T-helper 1 cell treated with Interleukin-12 subunit alpha and Interleukin-12 subunit beta and Interleukin-4 antibody, amounts not matched to agents 30 ng/mL and 1 ng/mL, for 36 hours (primary cell): Measurements from ENCODE around the gene COQ2. TPM values are rescaled to one million over a fixed set of nuclear protein-coding genes. Genes with fewer than 3 reads are reported as not detected.
"Not testable (repeated sequence)": the region's sequence is repeated elsewhere in the genome, so short reads cannot be mapped to it uniquely, and the experiment has no call there.

ENCODE experiments used
- intact Hi-C: fragments of 100-400 bp; cut with micrococcal nuclease; formaldehyde crosslinking; loops from one replicate; pipeline ENCODE4 v1.15.1; 2024
- total RNA-seq: library from RNA; stranded (reverse); gene quantifications from 2 replicates; pipeline ENCODE4 v1.2.3, GENCODE V29; 2022

COQ2 gene
- total RNA-seq, 1 donor from 2014 or later, result 10.9 TPM

GRCh38 chr4:83250687-83251446 lies 33.7 kb downstream of the COQ2 start:
- intact Hi-C loops, result no loop called here

GRCh38 chr4:83248486-83248885 lies 36.1 kb downstream of the COQ2 start:
- intact Hi-C loops, result no loop called here

GRCh38 chr4:83247415-83248357 lies 36.9 kb downstream of the COQ2 start:
- intact Hi-C loops, result no loop called here

GRCh38 chr4:83241132-83241531 lies 43.5 kb downstream of the COQ2 start:
- intact Hi-C loops, result no loop called here

- intact Hi-C loops, result loop anchor here (1.0 kb wide), 1 partner anchor 14 kb away; no protein-coding TSS in a partner anchor
Observed at GRCh38 chr4:83240379-83240875, 44.2 kb downstream of the COQ2 start.

GRCh38 chr4:83238393-83239248 lies 46.0 kb downstream of the COQ2 start:
- intact Hi-C loops, result no loop called here

- intact Hi-C loops, result no loop called here
Observed at GRCh38 chr4:83237591-83237990, 47.0 kb downstream of the COQ2 start.

GRCh38 chr4:83235645-83236133 lies 48.9 kb downstream of the COQ2 start:
- intact Hi-C loops, result loop anchor here (1.0 kb wide), 10 partner anchors 8 to 330 kb away; partner anchors contain the start of genes COPS4, COQ2 and PLAC8

GRCh38 chr4:83234902-83235644 lies 49.5 kb downstream of the COQ2 start:
- intact Hi-C loops, result loop anchor here (1.0 kb wide), 9 partner anchors 8 to 330 kb away; partner anchors contain the start of genes COPS4 and COQ2

- intact Hi-C loops, result not testable (repeated sequence)
Observed at GRCh38 chr4:83234387-83234786, 50.2 kb downstream of the COQ2 start.

- intact Hi-C loops, result no loop called here
Observed at GRCh38 chr4:83232082-83232481, 52.5 kb downstream of the COQ2 start.

GRCh38 chr4:83231620-83232076 lies 53.0 kb downstream of the COQ2 start:
- intact Hi-C loops, result loop anchor here (1.0 kb wide), 4 partner anchors 12 to 121 kb away; partner anchors contain the start of gene PLAC8

GRCh38 chr4:83230928-83231327 lies 53.7 kb downstream of the COQ2 start:
- intact Hi-C loops, result loop anchor here (1.0 kb wide), 4 partner anchors 12 to 121 kb away; partner anchors contain the start of gene PLAC8

- intact Hi-C loops, result no loop called here
Observed at GRCh38 chr4:83229791-83230190, 54.8 kb downstream of the COQ2 start.

GRCh38 chr4:83228231-83228630 lies 56.4 kb downstream of the COQ2 start:
- intact Hi-C loops, result no loop called here

GRCh38 chr4:83224502-83225197 lies 59.9 kb downstream of the COQ2 start:
- intact Hi-C loops, result no loop called here

- intact Hi-C loops, result no loop called here
Observed at GRCh38 chr4:83223781-83224180, 60.8 kb downstream of the COQ2 start.

- intact Hi-C loops, result no loop called here
Observed at GRCh38 chr4:83221897-83222441, 62.6 kb downstream of the COQ2 start.
